Measurements from ENCODE around the gene CLIP1. TPM values are rescaled to one million over a fixed set of nuclear protein-coding genes. Genes with fewer than 3 reads are reported as not detected.

The CLIP1 gene
- total and polyA plus RNA-seq, 2 of the 13 experiments (the other 11 are each of a cell fraction or from before 2014, with no cell fraction given): 28.9 to 43.7 TPM

DNA sequence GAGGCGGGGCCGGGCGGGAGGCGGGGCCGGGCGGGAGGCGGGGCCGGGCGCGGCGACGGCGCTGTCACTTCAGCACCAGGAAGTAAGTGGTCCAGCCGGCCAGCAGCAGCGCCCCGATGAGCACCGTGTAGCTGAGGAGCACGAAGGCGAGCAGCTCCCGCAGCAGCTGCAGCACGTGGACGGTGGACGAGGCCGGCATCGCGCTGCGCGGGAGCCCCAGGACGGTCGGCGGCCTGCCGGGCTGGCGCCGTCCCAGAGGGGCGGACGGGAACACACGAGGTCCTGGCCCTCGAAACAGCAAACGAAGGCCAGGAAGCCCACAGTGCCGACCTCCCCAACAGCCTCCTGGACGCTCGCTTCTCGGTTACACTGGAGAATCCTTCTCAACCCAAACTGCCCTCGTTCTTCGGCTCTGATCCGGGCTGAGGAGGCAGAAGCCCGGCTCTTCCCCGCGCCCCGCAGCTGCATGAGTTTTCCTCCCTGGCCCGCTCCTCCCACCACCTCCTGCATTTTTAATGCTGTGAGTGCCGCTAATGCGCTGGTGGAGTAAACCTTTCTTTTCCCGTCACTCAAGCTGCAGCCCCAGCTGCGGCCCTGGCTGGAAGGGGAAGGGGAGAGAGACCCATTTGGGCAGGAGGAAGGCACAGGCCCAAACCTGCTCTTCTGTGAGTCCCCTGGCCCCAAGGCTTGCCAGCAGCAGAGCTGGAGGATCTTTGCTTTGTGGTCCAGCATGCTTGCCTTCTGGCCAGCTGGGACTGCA lies 195.9 kb downstream of the CLIP1 start (continued):
- TF ChIP-seq ZSCAN21 (CRISPR knock-in tag; IDR thresholded peaks at IDR 0.05; ENCODE audit: borderline replicate concordance): peak; percentile 90; the same call in 1 of the 2 replicates
- TF ChIP-seq, protein P1, sequence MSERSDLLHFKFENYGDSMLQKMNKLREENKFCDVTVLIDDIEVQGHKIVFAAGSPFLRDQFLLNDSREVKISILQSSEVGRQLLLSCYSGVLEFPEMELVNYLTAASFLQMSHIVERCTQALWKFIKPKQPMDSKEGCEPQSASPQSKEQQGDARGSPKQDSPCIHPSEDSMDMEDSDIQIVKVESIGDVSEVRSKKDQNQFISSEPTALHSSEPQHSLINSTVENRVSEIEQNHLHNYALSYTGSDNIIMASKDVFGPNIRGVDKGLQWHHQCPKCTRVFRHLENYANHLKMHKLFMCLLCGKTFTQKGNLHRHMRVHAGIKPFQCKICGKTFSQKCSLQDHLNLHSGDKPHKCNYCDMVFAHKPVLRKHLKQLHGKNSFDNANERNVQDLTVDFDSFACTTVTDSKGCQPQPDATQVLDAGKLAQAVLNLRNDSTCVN (CRISPR knock-in tag; IDR thresholded peaks at IDR 0.05; ENCODE audit: borderline replicate concordance): peak; percentile 88; the same call in 1 of the 2 replicates
- peak; percentile 95 for TF ChIP-seq MXI1 (IDR thresholded peaks at IDR 0.05; ENCODE audit: borderline replicate concordance, low read depth, low read length)
- peak; percentile 73; the same call in 1 of the 2 replicates for TF ChIP-seq ZBTB38 (CRISPR knock-in tag; IDR thresholded peaks at IDR 0.05)
- TF ChIP-seq ZNF768 (CRISPR knock-in tag; IDR thresholded peaks at IDR 0.05): peak; percentile 78; the same call in 1 of the 2 replicates
- peak; percentile 97; the same call in 1 of the 2 replicates for TF ChIP-seq CHCHD3 (CRISPR knock-in tag; IDR thresholded peaks at IDR 0.05)
- TF ChIP-seq CCDC6 (CRISPR knock-in tag; IDR thresholded peaks at IDR 0.05): peak; percentile 89; the same call in 1 of the 2 replicates
- peak; percentile 98 for TF ChIP-seq ZNF773 (CRISPR knock-in tag; IDR thresholded peaks at IDR 0.05; ENCODE audit: borderline replicate concordance)
- TF ChIP-seq, protein P2, sequence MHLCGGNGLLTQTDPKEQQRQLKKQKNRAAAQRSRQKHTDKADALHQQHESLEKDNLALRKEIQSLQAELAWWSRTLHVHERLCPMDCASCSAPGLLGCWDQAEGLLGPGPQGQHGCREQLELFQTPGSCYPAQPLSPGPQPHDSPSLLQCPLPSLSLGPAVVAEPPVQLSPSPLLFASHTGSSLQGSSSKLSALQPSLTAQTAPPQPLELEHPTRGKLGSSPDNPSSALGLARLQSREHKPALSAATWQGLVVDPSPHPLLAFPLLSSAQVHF (CRISPR knock-in tag; IDR thresholded peaks at IDR 0.05): peak; percentile 96
- TF ChIP-seq BCL6 (CRISPR knock-in tag; IDR thresholded peaks at IDR 0.05): peak; percentile 39
- no peak for TF ChIP-seq ZNF143 (CRISPR knock-in tag; IDR thresholded peaks at IDR 0.05)
- TF ChIP-seq ZNF383 (CRISPR knock-in tag; IDR thresholded peaks at IDR 0.05; ENCODE audit: borderline replicate concordance): no peak
- TF ChIP-seq, protein P3, sequence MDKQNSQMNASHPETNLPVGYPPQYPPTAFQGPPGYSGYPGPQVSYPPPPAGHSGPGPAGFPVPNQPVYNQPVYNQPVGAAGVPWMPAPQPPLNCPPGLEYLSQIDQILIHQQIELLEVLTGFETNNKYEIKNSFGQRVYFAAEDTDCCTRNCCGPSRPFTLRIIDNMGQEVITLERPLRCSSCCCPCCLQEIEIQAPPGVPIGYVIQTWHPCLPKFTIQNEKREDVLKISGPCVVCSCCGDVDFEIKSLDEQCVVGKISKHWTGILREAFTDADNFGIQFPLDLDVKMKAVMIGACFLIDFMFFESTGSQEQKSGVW (CRISPR knock-in tag; IDR thresholded peaks at IDR 0.05; ENCODE audit: borderline replicate concordance): 0 out of 2 replicates have a peak, but pooled peaks have one; percentile 55
- no peak for TF ChIP-seq PHB2 (IDR thresholded peaks at IDR 0.05; ENCODE audit: partially characterized antibody)
- TF ChIP-seq ZNF3 (CRISPR knock-in tag; IDR thresholded peaks at IDR 0.05): peak; percentile 72; the same call in 1 of the 2 replicates
- peak; percentile 79; the same call in 1 of the 2 replicates for TF ChIP-seq ZBTB7A (CRISPR knock-in tag; IDR thresholded peaks at IDR 0.05)
- no peak; the same call in none of the 2 replicates for TF ChIP-seq ZBTB20 (CRISPR knock-in tag; IDR thresholded peaks at IDR 0.05; ENCODE audit: borderline replicate concordance, low read depth)
- TF ChIP-seq ZSCAN31 (CRISPR knock-in tag; IDR thresholded peaks at IDR 0.05; ENCODE audit: low read depth): peak; percentile 79
- no peak for TF ChIP-seq TAF1 (CRISPR knock-in tag; IDR thresholded peaks at IDR 0.05)
- peak; percentile 90 for TF ChIP-seq ZSCAN20 (CRISPR knock-in tag; IDR thresholded peaks at IDR 0.05; ENCODE audit: borderline replicate concordance)
- TF ChIP-seq SRSF9 (IDR thresholded peaks at IDR 0.05; ENCODE audit: borderline replicate concordance, insufficient read depth, low read depth, low read length, poor library complexity, severe bottlenecking): no peak
- TF ChIP-seq, protein P4, sequence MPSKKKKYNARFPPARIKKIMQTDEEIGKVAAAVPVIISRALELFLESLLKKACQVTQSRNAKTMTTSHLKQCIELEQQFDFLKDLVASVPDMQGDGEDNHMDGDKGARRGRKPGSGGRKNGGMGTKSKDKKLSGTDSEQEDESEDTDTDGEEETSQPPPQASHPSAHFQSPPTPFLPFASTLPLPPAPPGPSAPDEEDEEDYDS (CRISPR knock-in tag; IDR thresholded peaks at IDR 0.05): no peak
- TF ChIP-seq, protein P5, sequence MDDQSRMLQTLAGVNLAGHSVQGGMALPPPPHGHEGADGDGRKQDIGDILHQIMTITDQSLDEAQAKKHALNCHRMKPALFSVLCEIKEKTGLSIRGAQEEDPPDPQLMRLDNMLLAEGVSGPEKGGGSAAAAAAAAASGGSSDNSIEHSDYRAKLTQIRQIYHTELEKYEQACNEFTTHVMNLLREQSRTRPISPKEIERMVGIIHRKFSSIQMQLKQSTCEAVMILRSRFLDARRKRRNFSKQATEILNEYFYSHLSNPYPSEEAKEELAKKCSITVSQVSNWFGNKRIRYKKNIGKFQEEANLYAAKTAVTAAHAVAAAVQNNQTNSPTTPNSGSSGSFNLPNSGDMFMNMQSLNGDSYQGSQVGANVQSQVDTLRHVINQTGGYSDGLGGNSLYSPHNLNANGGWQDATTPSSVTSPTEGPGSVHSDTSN (CRISPR knock-in tag; IDR thresholded peaks at IDR 0.05; ENCODE audit: borderline replicate concordance): peak; percentile 82; the same call in 1 of the 2 replicates
- TF ChIP-seq RBM22 (optimal IDR thresholded peaks at IDR 0.05; ENCODE audit: low read length): peak; percentile 15
- TF ChIP-seq HOXD1 (CRISPR knock-in tag; IDR thresholded peaks at IDR 0.05): peak; percentile 90
